SK-N-SH (cell line): ENCODE data around the gene WASF3. TPM values are rescaled to one million over a fixed set of nuclear protein-coding genes. Genes with fewer than 3 reads are reported as not detected.

Experiments
- CTCF ChIA-PET: fragments of 300-600, 350-600 bp; formaldehyde crosslinking; extraction: SDS; loops from one replicate; lab custom pipeline; 2021; lab: Yijun Ruan, JAX
- POLR2A ChIA-PET: fragments of 350-600 bp; sonication (Branson Sonifier 250); formaldehyde crosslinking; extraction: SDS; loops from one replicate; lab custom pipeline; 2020; ENCODE audit warnings: antibody characterized with exemption, inconsistent platforms; lab: Yijun Ruan, JAX
- DNase-seq: peaks from one replicate; pipeline ENCODE4 v3.0.0; 2012
- H2AFZ ChIP-seq: fragments of 200-600 bp; sonication (generic); 2 replicates; pipeline ENCODE4 v1.8.1; 2016; ENCODE audit warnings: antibody characterized with exemption, mild to moderate bottlenecking, low read depth
- H3F3A ChIP-seq: fragments of 200-600 bp; sonication (generic); replicated peaks from 2 replicates; pipeline ENCODE3; 2016; ENCODE audit warnings: antibody characterized with exemption, mild to moderate bottlenecking; ENCODE audit not compliant: insufficient read depth
- H3K27ac ChIP-seq, 2 experiments: fragments of 200-500 bp in 1 of 2; fragments of 200-600 bp in 1 of 2; sonication (Bioruptor generic) in 1 of 2; sonication (generic), shearing (Covaris generic) in 1 of 2; 2 replicates each; pipeline versions ENCODE4 v1.5.1 to v1.6.1; 2014 to 2016; ENCODE audit warnings: low read depth in 2 of 2, inconsistent platforms in 1 of 2, low read length in 1 of 2, mild to moderate bottlenecking in 1 of 2, mixed read lengths in 1 of 2
- H3K27me3 ChIP-seq: fragments of 200-600 bp; sonication (generic), shearing (Covaris generic); 2 replicates; pipeline ENCODE4 v1.6.1; 2016; ENCODE audit warnings: mixed run types; ENCODE audit not compliant: insufficient read depth
- H3K36me3 ChIP-seq, 2 experiments: fragments of 200-500 bp in 1 of 2; fragments of 200-600 bp in 1 of 2; sonication (Bioruptor generic) in 1 of 2; sonication (generic) in 1 of 2; replicated peaks in 1 of 2; 2 replicates each; pipeline versions ENCODE3 to v1.5.1; 2014 to 2016; ENCODE audit warnings: low read length in 1 of 2, mild to moderate bottlenecking in 1 of 2; ENCODE audit not compliant: insufficient read depth in 2 of 2, control insufficient read depth in 1 of 2
- H3K4me1 ChIP-seq, 2 experiments: fragments of 200-500 bp in 1 of 2; fragments of 200-600 bp in 1 of 2; sonication (Bioruptor generic) in 1 of 2; sonication (generic), shearing (Covaris generic) in 1 of 2; 2 replicates each; pipeline versions ENCODE4 v1.5.1 to v1.6.1; 2014 to 2016; ENCODE audit warnings: low read depth in 1 of 2, low read length in 1 of 2, mixed run types in 1 of 2; ENCODE audit not compliant: insufficient read depth in 2 of 2, control insufficient read depth in 1 of 2
- H3K4me2 ChIP-seq: fragments of 200-600 bp; sonication (generic), shearing (Covaris generic); 2 replicates; pipeline ENCODE4 v1.6.1; 2017; ENCODE audit warnings: mixed run types
- H3K4me3 ChIP-seq, 2 experiments: fragments of 200-500 bp in 1 of 2; fragments of 200-600 bp in 1 of 2; sonication (Bioruptor generic) in 1 of 2; sonication (generic), shearing (Covaris generic) in 1 of 2; 2 replicates each; pipeline versions ENCODE4 v1.5.1 to v1.8.1; 2014 to 2016; ENCODE audit warnings: low read depth in 2 of 2, inconsistent platforms in 1 of 2, low read length in 1 of 2, mild to moderate bottlenecking in 1 of 2, mixed read lengths in 1 of 2, moderate library complexity in 1 of 2
- H3K79me2 ChIP-seq: fragments of 200-600 bp; sonication (generic); 2 replicates; pipeline ENCODE4 v1.8.1; 2017; ENCODE audit warnings: mild to moderate bottlenecking; ENCODE audit not compliant: insufficient read depth
- H3K9ac ChIP-seq: fragments of 200-600 bp; sonication (generic); 2 replicates; pipeline ENCODE4 v1.6.1; 2017; ENCODE audit warnings: mixed run types
- H3K9me2 ChIP-seq: fragments of 200-600 bp; sonication (generic); 2 replicates; pipeline ENCODE4 v1.6.1; 2017; ENCODE audit warnings: mixed run types
- H3K9me3 ChIP-seq: fragments of 200-600 bp; sonication (generic); 2 replicates; pipeline ENCODE4 v1.6.1; 2017; ENCODE audit warnings: mixed run types, mild to moderate bottlenecking, moderate library complexity
- H4K20me1 ChIP-seq: fragments of 200-600 bp; sonication (generic); 2 replicates; pipeline ENCODE4 v1.6.1; 2017; ENCODE audit warnings: mild to moderate bottlenecking, mixed run types; ENCODE audit not compliant: insufficient read depth
- CTCF ChIP-seq: fragments of 200-600 bp; sonication (generic); IDR thresholded peaks from 2 replicates; pipeline ENCODE4 v1.6.1; 2017; ENCODE audit warnings: antibody characterized with exemption, mild to moderate bottlenecking, moderate library complexity
- ELF1 ChIP-seq: IDR thresholded peaks from 2 replicates; pipeline ENCODE4 v1.4.0; 2012
- EP300 ChIP-seq, 2 experiments: IDR thresholded peaks; 2 replicates each; pipeline versions ENCODE4 v1.4.0 to v1.6.1; 2012; ENCODE audit warnings: borderline replicate concordance in 1 of 2, low read depth in 1 of 2, low read length in 1 of 2
- EZH2phosphoT487 ChIP-seq: fragments of 200-600 bp; sonication (generic); IDR thresholded peaks from 2 replicates; pipeline ENCODE4 v1.6.1; 2017; ENCODE audit warnings: low read depth, mixed run types, mild to moderate bottlenecking, antibody characterized with exemption, moderate library complexity, borderline replicate concordance
- FOXJ3 ChIP-seq: sonication (generic); formaldehyde crosslinking; IDR thresholded peaks from 2 replicates; pipeline ENCODE4 v1.5.1; 2020; ENCODE audit warnings: mild to moderate bottlenecking, missing genetic modification reagents
- GABPA ChIP-seq: IDR thresholded peaks from 2 replicates; pipeline ENCODE4 v1.4.0; 2012; ENCODE audit warnings: low read depth, mild to moderate bottlenecking
- JUND ChIP-seq: IDR thresholded peaks from 2 replicates; pipeline ENCODE4 v1.4.0; 2012
- MAX ChIP-seq: IDR thresholded peaks from 2 replicates; pipeline ENCODE4 v1.4.0; 2012; ENCODE audit warnings: low read depth
- PBX3 ChIP-seq: IDR thresholded peaks from 2 replicates; pipeline ENCODE4; 2012
- RCOR1 ChIP-seq: fragments of 150-350 bp; IDR thresholded peaks from 2 replicates; pipeline ENCODE4 v1.6.1; 2017; ENCODE audit warnings: antibody characterized with exemption, low read length
- SMC3 ChIP-seq: IDR thresholded peaks from 2 replicates; pipeline ENCODE4 v1.6.1; 2012; ENCODE audit warnings: low read depth, low read length, improper control_type of control experiment
- TAF1 ChIP-seq: IDR thresholded peaks from 2 replicates; pipeline ENCODE4 v1.6.1; 2012; ENCODE audit warnings: low read depth, mild to moderate bottlenecking, low read length, moderate library complexity, borderline replicate concordance
- TEAD4 ChIP-seq: IDR thresholded peaks from 2 replicates; pipeline ENCODE4 v1.4.0; 2012; ENCODE audit warnings: mild to moderate bottlenecking, borderline replicate concordance; ENCODE audit not compliant: insufficient read depth
- USF2 ChIP-seq: fragments of 150-350 bp; IDR thresholded peaks from 2 replicates; pipeline ENCODE4 v1.6.1; 2017; ENCODE audit warnings: antibody characterized with exemption, low read length, low read depth, borderline replicate concordance
- YY1 ChIP-seq: IDR thresholded peaks from 2 replicates; pipeline ENCODE4 v1.4.0; 2012; ENCODE audit warnings: low read depth, mild to moderate bottlenecking
- ZBTB33 ChIP-seq: IDR thresholded peaks from 2 replicates; pipeline ENCODE4 v1.4.0; 2012; ENCODE audit warnings: low read depth, borderline replicate concordance
- WGBS: methylation state at CpG from one replicate; pipeline ENCODE4 v1.1.6; 2017; ENCODE audit warnings: low lambda C conversion rate; 5-methylcytosine and 5-hydroxymethylcytosine counted together
- polyA plus RNA-seq, 3 experiments: library from polyadenylated mRNA; depleted of rRNA; stranded (reverse); fragments of >200 nt; gene quantifications; 2 replicates each; pipeline ENCODE4 v1.2.3, GENCODE V29; 2012

The WASF3 gene
- polyA plus RNA-seq, 1 of the 3 experiments (the other 2 are of a cell fraction): 10.4 TPM

GRCh38 chr13:26686285-26686684 lies 128.8 kb downstream of the WASF3 start (continued):
- TF ChIP-seq RCOR1 (peak; percentile 63; the same call in 1 of the 2 replicates), PBX3 (no peak), TEAD4 (no peak), ZBTB33 (no peak), MAX (no peak)

GRCh38 chr13:26688286-26688685 lies 130.8 kb downstream of the WASF3 start:
- Histone ChIP-seq H3K4me1 (peaks cover 0 to 21% of the 10 kb centered on the region in 2 experiments; a peak in 2 of 4 replicates), H3K9me3 (no peaks in the 10 kb centered on the region), H3K79me2 (0 out of 2 replicates have a peak, but pooled peaks cover 4% of the 10 kb centered on the region), H3K36me3 (peaks cover 48 to 57% of the 10 kb centered on the region in 2 experiments), H3K27me3 (no peaks in the 10 kb centered on the region), H3K9ac (no peak overlapping the region), H3K27ac (no peak overlapping the region), H3K4me2 (no peak overlapping the region), H4K20me1 (no peaks in the 10 kb centered on the region), H3K4me3 (no peak overlapping the region), H3F3A (no peaks in the 10 kb centered on the region), H2AFZ (no peak overlapping the region), H3K9me2 (no peaks in the 10 kb centered on the region)
- no peak for TF ChIP-seq CTCF
- TF ChIP-seq YY1: no peak
- WGBS: 90% methylated on average over 8 of the region's 8 CpGs
- DNase-seq: no peak
- CTCF ChIA-PET: interaction anchor here (0.9 to 3.0 kb wide), 5 partner anchors 10 to 503 kb away, joined by 3 to 25 read pairs (median 3); no protein-coding TSS in a partner anchor
- POLR2A ChIA-PET: no interaction called here

- DNase-seq: no peak
- H3K9me3 ChIP-seq: no peaks in the 10 kb centered on the region
- H3K9me2 ChIP-seq: no peaks in the 10 kb centered on the region
- POLR2A ChIA-PET: interaction anchor here (0.6 kb wide), 1 partner anchor 83 kb away, joined by 3 read pairs; no protein-coding TSS in a partner anchor
- H3K4me2 ChIP-seq: no peak overlapping the region
- H3K27me3 ChIP-seq: no peaks in the 10 kb centered on the region
- H2AFZ ChIP-seq: no peak overlapping the region
- H3K27ac ChIP-seq: no peak overlapping the region
- H4K20me1 ChIP-seq: no peaks in the 10 kb centered on the region
- TF ChIP-seq ELF1: no peak
- no peak for TF ChIP-seq FOXJ3 (CRISPR knock-in tag)
- no peak for TF ChIP-seq YY1
- no peak for TF ChIP-seq USF2
- TF ChIP-seq JUND: no peak
- TF ChIP-seq TAF1: no peak
- TF ChIP-seq TEAD4: no peak
- TF ChIP-seq GABPA: no peak
- no peak for TF ChIP-seq PBX3
- TF ChIP-seq EP300 (IDR thresholded peaks at IDR 0.05; ENCODE audit: borderline replicate concordance in 1 of 2, low read depth in 1 of 2, low read length in 1 of 2): no peak
- no peak for TF ChIP-seq RCOR1
- TF ChIP-seq SMC3: no peak
- TF ChIP-seq EZH2phosphoT487: no peak
- no peaks in the 10 kb centered on the region for H3F3A ChIP-seq
- WGBS: 86% methylated on average over 4 of the region's 4 CpGs
- H3K79me2 ChIP-seq: 0 out of 2 replicates have a peak, but pooled peaks cover 4% of the 10 kb centered on the region
- H3K9ac ChIP-seq: no peak overlapping the region
- H3K36me3 ChIP-seq: peaks cover 42 to 51% of the 10 kb centered on the region in 2 experiments
- H3K4me1 ChIP-seq: peaks cover 0 to 21% of the 10 kb centered on the region in 2 experiments; a peak in 2 of 4 replicates
- CTCF ChIA-PET: interaction anchor here (0.9 to 3.0 kb wide), 7 partner anchors 9 to 504 kb away, joined by 3 to 25 read pairs (median 4); no protein-coding TSS in a partner anchor
- no peak overlapping the region for H3K4me3 ChIP-seq
Measured at GRCh38 chr13:26688980-26689379, 131.5 kb downstream of the WASF3 start.
